AG04450 (cell line): ENCODE data around the gene EXOC4. TPM values are rescaled to one million over a fixed set of nuclear protein-coding genes. Genes with fewer than 3 reads are reported as not detected.

ENCODE experiments used
- CTCF ChIA-PET: fragments of 300-600, 350-600 bp; formaldehyde crosslinking; extraction: SDS; loops from one replicate; lab custom pipeline; 2022; ENCODE audit warnings: antibody characterized with exemption, inconsistent platforms; lab: Charles Lee
- POLR2A ChIA-PET: fragments of 350-600 bp; formaldehyde crosslinking; extraction: SDS; loops from one replicate; lab custom pipeline; 2021; ENCODE audit warnings: antibody characterized with exemption, inconsistent platforms; lab: Yijun Ruan, JAX
- DNase-seq: peaks from one replicate; pipeline ENCODE4 v3.0.0-alpha.2; 2011; ENCODE audit warnings: low read depth, low spot score
- H3K27ac ChIP-seq: one replicate; pipeline ENCODE4 v1.5.1; 2012; ENCODE audit warnings: low read depth, low read length, control low read depth
- H3K27me3 ChIP-seq: one replicate; pipeline ENCODE4 v1.6.0; 2012; ENCODE audit warnings: low read length; ENCODE audit not compliant: control insufficient read depth, insufficient read depth
- H3K4me3 ChIP-seq: 2 replicates; pipeline ENCODE4 v1.5.1; 2011; ENCODE audit warnings: mild to moderate bottlenecking, low read depth, low read length, control low read depth
- H3K9me3 ChIP-seq: 2 replicates; pipeline ENCODE4 v1.5.1; 2012; ENCODE audit warnings: low read length; ENCODE audit not compliant: control insufficient read depth, insufficient read depth
- polyA plus RNA-seq: library from polyadenylated mRNA; depleted of rRNA; stranded (reverse); fragments of >200 nt; gene quantifications from 2 replicates; pipeline ENCODE4 v1.2.3, GENCODE V29; 2011
- TF ChIP-seq, protein P1 (sequence below): IDR thresholded peaks from 2 replicates; pipeline ENCODE4 v1.5.1; 2011; ENCODE audit warnings: low read depth, low read length, control low read depth, inconsistent platforms

EXOC4 gene
- polyA plus RNA-seq, 1 experiment: 73.5 TPM

DNA sequence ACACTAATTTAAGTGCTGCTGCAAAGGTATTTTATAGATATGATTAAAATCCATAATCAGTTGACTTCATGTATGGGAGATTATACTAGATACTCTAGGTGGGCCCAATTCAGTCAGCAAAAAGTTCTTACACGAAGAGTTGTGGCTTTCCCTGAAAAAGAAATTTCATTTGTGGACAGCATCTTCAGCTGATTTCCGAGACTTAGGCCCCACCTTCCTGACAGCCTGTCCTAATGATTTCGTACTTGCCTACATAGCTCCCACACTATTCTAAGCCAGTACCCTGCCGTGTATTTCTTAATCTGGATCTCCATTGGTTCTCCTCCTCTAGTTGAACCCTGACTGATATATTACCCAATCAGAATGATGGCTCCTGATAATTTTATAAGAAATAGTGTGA, 297.9 kb downstream of the EXOC4 start:
- H3K27me3 ChIP-seq: no peaks in the 10 kb centered on the region
- ChIA-PET POLR2A (no interaction called here), CTCF (no interaction called here)
- H3K4me3 ChIP-seq: no peak overlapping the region
- TF ChIP-seq, protein P1, sequence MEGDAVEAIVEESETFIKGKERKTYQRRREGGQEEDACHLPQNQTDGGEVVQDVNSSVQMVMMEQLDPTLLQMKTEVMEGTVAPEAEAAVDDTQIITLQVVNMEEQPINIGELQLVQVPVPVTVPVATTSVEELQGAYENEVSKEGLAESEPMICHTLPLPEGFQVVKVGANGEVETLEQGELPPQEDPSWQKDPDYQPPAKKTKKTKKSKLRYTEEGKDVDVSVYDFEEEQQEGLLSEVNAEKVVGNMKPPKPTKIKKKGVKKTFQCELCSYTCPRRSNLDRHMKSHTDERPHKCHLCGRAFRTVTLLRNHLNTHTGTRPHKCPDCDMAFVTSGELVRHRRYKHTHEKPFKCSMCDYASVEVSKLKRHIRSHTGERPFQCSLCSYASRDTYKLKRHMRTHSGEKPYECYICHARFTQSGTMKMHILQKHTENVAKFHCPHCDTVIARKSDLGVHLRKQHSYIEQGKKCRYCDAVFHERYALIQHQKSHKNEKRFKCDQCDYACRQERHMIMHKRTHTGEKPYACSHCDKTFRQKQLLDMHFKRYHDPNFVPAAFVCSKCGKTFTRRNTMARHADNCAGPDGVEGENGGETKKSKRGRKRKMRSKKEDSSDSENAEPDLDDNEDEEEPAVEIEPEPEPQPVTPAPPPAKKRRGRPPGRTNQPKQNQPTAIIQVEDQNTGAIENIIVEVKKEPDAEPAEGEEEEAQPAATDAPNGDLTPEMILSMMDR: no peak
- H3K9me3 ChIP-seq: no peaks in the 10 kb centered on the region
- no peak overlapping the region for H3K27ac ChIP-seq
- DNase-seq: no peak

DNA sequence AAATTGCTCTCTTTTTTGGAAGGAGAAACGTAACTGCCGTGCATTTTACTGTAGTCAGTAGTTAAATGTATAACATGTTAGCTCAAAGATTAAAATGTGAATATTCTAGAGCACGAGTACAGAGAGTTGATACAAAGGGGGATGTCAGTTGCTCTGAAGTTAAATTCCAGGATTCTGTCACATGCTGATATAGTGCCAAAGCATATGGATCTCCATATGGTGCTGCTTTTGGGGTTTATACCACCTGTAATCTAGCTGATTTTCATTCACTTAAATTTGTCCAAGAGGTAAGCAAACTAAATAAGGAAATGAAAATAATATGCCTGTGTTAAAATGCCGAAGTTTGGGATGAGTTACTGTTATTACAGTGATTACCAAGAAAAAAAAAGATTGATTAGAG, 298.6 kb downstream of the EXOC4 start:
- ChIA-PET CTCF (no interaction called here), POLR2A (no interaction called here)
- no peak for DNase-seq
- H3K27me3 ChIP-seq: no peaks in the 10 kb centered on the region
- TF ChIP-seq, protein P1: no peak
- H3K9me3 ChIP-seq: no peaks in the 10 kb centered on the region
- no peak overlapping the region for H3K27ac ChIP-seq
- no peak overlapping the region for H3K4me3 ChIP-seq

DNA sequence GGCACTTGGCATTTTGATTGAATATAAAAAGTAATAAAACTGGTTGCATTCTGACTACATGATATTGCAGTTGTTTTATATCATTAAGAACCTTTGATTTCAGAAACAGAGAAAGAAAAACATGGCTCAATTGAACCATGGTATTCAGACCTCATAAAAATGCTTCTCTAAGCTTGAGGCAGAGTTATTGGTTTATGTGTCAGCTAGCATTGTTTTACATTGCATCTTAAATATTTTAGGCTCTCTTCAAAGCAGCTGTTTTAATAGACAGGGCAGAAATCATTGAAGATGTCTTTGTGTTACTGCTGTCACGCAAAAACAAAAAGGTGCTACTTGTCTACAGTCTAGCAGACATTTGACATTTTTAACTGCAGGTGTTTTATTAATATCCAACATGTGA, 299.2 kb downstream of the EXOC4 start:
- CTCF ChIA-PET: no interaction called here
- H3K27ac ChIP-seq: no peak overlapping the region
- POLR2A ChIA-PET: no interaction called here
- TF ChIP-seq, protein P1: no peak
- H3K4me3 ChIP-seq: no peak overlapping the region
- DNase-seq: no peak
- no peaks in the 10 kb centered on the region for H3K27me3 ChIP-seq
- no peaks in the 10 kb centered on the region for H3K9me3 ChIP-seq

DNA sequence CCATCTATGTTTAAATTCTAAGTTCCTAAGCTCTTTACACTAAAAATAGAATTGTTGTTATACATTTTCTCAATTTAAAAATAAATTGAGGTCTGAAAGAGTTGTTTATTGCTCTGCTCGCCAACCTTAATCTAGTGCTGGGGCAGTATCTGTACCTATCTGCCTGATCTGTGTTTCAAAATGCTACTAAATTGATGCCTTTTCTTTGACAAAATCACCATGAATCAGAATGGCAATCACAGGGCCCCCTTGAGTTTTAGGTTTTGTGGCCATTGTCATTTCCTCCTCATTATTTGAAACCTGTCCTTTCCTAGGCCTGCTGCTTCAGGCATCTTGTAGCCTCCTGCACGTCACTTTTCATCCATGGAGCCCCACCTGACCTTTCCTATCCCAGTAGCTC, 301.5 kb downstream of the EXOC4 start:
- CTCF ChIA-PET: no interaction called here
- Histone ChIP-seq H3K27ac (no peak overlapping the region), H3K27me3 (no peaks in the 10 kb centered on the region), H3K4me3 (no peak overlapping the region), H3K9me3 (no peaks in the 10 kb centered on the region)
- DNase-seq: no peak
- POLR2A ChIA-PET: no interaction called here
- TF ChIP-seq, protein P1: no peak

DNA sequence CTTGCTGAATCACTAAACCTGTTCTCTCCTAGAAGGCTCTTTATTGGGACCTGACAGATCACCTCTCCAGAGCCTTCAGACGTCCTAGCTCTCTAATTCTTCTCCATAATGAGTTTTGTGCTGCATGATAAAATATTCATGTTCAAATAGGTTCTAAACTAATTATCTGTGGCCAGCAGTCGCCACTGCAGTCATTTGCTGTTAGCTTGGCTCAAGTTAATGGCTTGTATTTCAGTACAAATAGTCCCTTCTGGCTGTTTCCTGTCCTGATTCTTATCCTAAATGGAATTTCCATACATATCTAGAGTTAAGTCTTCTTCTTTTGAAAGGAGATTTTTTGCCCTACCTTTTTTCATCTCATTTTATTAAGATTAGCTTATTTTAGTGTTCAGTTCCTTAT, 303.2 kb downstream of the EXOC4 start:
- H3K4me3 ChIP-seq: no peak overlapping the region
- TF ChIP-seq, protein P1: no peak
- H3K9me3 ChIP-seq: no peaks in the 10 kb centered on the region
- H3K27me3 ChIP-seq: no peaks in the 10 kb centered on the region
- DNase-seq: no peak
- ChIA-PET CTCF (no interaction called here), POLR2A (no interaction called here)
- H3K27ac ChIP-seq: no peak overlapping the region
